GM19328 (cell line): ENCODE data around the gene OR52B2.
"Not testable (repeated sequence)": the region's sequence is repeated elsewhere in the genome, so short reads cannot be mapped to it uniquely, and the experiment has no call there.

Experiments used
- ATAC-seq: cut with Tn5 transposase; IDR thresholded peaks from one replicate; pipeline ENCODE4 v1.9.1; 2021; ENCODE audit warnings: mild to moderate bottlenecking, moderate library complexity; ENCODE audit not compliant: unreplicated experiment

Gene OR52B2

GRCh38 chr11:6156628-6157359 is 13.3 kb downstream of the OR52B2 start:
- no peak for ATAC-seq

- ATAC-seq = no peak
Measured at GRCh38 chr11:6152126-6152525, 18.0 kb downstream of the OR52B2 start.

GRCh38 chr11:6151117-6151516 is 19.0 kb downstream of the OR52B2 start:
- no peak for ATAC-seq

- ATAC-seq = not testable (repeated sequence)
Measured at GRCh38 chr11:6143737-6144136, 26.4 kb downstream of the OR52B2 start.

- ATAC-seq = no peak
Measured at GRCh38 chr11:6142936-6143335, 27.2 kb downstream of the OR52B2 start.

- ATAC-seq = not testable (repeated sequence)
Measured at GRCh38 chr11:6135936-6136335, 34.2 kb downstream of the OR52B2 start.

- ATAC-seq = no peak
Measured at GRCh38 chr11:6132431-6132830, 37.7 kb downstream of the OR52B2 start.

GRCh38 chr11:6129635-6130034 is 40.5 kb downstream of the OR52B2 start:
- no peak for ATAC-seq

- no peak for ATAC-seq
Measured at GRCh38 chr11:6129011-6129410, 41.1 kb downstream of the OR52B2 start.

GRCh38 chr11:6127881-6128280 is 42.2 kb downstream of the OR52B2 start:
- no peak for ATAC-seq

GRCh38 chr11:6124245-6124644 is 45.9 kb downstream of the OR52B2 start:
- ATAC-seq = no peak
